Activated CD8-positive, alpha-beta memory T cell treated with anti-CD3 and anti-CD28 coated beads, Interleukin-2, amount 10 ng/mL, durations not matched to agents 7 days and 5 days (primary cell): ENCODE measurements around the gene EVI5L. TPM values are rescaled to one million over a fixed set of nuclear protein-coding genes. Genes with fewer than 3 reads are reported as not detected.
A peak's percentile ranks its signal among the peaks of the same experiment; 100 is the strongest.
"Not testable (repeated sequence)": the region's sequence is repeated elsewhere in the genome, so short reads cannot be mapped to it uniquely, and the experiment has no call there.

Source experiments
- ATAC-seq: fragments of 150-1000 bp; cut with Tn5 transposase; one replicate; pipeline ENCODE4 v1.10.0; 2021; ENCODE audit warnings: moderate library complexity
- CTCF ChIA-PET: fragments of 350-600 bp; sonication (Branson Sonifier 250); formaldehyde crosslinking; loops from one replicate; lab custom pipeline; 2021; ENCODE audit warnings: antibody characterized with exemption; lab: Charles Lee
- DNase-seq: peaks from one replicate; pipeline ENCODE4 v3.0.0-alpha.2; 2020
- H3K27ac Mint-ChIP-seq: one replicate; pipeline ENCODE4 v1.8.0; 2021; ENCODE audit warnings: mild to moderate bottlenecking, mixed read lengths
- H3K27me3 Mint-ChIP-seq: one replicate; pipeline ENCODE4 v1.8.0; 2021; ENCODE audit warnings: mixed read lengths
- H3K36me3 Mint-ChIP-seq: one replicate; pipeline ENCODE4 v1.8.0; 2021; ENCODE audit warnings: mild to moderate bottlenecking, mixed read lengths
- H3K4me1 Mint-ChIP-seq: one replicate; pipeline ENCODE4 v1.8.0; 2021; ENCODE audit warnings: mixed read lengths
- H3K4me3 Mint-ChIP-seq: one replicate; pipeline ENCODE4 v1.8.0; 2021; ENCODE audit warnings: mild to moderate bottlenecking, moderate library complexity, mixed read lengths
- H3K9me3 Mint-ChIP-seq: one replicate; pipeline ENCODE4 v1.8.0; 2022; ENCODE audit warnings: low read depth, mixed read lengths
- total RNA-seq, 2 experiments: library from RNA; stranded (reverse); gene quantifications; one replicate each; pipeline ENCODE4 v1.2.3, GENCODE V29; 2021

EVI5L gene
- total RNA-seq, 2 experiments from 2014 or later = 6.0 to 6.1 TPM

DNA sequence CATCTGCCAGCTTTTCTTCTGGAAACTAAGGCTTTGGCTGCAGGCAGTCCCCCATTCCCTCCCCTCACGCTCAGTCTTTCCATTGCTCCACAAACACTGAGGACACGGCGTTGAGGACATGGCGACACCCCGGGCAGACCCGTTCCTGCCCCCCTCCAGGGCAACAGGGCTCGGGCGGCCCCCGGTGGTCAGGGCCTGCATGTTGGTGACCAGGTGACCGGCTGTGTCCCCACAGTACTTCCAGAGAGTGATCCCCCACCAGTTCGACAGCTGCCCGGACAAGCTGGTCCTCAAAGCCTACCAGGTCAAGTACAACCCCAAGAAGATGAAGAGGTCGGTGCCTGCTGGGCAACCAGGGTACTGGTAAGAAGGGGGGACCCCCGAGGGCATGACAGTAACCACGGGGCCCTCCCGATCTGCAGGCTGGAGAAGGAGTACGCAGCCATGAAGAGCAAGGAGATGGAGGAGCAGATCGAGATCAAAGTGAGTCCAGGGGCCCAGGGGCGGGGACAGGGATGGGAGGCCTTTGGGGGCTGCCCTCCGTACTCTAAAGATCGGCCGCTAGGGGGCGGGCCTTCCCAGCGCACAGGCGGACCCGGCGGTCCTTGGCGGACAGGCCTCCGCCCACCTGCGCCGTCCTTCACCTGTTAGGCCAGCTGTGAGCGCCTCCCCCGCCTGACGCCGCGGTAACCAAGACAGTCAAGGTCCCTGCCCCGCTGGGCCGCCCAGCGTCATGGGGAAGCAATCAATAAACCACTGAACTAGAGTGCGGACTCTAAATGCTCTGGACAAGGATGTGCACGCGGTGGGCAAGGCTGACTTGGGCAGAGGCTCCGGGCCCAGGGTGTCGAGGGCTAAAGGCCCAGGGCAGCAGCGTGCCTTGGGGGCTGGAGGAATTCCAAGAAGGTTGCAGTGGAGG is 23.1 kb downstream of the EVI5L start:
- CTCF ChIA-PET = interaction anchor here (0.9 to 2.6 kb wide), 10 partner anchors 8 to 73 kb away, joined by 3 to 15 read pairs (median 5); partner anchors contain the start of genes CTXN1 and MAP2K7

DNA sequence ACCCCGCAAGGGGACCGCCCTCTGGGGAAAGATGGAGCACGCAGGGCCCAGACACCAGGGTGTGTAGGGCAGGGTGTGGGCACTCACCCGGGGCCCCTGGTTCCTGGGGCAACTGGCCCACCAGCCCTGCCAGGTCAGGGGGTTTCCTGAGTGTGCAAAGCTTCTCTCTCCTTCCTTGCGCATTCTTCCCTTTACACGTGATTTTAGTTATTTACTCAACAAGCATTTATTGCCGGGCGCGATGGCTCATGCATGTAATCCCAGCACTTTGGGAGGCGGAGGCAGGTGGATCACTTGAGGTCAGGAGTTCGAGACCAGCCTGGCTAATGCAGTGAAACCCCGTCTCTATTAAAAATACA is 23.7 kb downstream of the EVI5L start:
- Mint-ChIP-seq H3K27ac (no peak overlapping the region), H3K4me3 (no peak overlapping the region), H3K36me3 (no peaks in the 10 kb centered on the region), H3K9me3 (no peaks in the 10 kb centered on the region), H3K4me1 (no peaks in the 10 kb centered on the region), H3K27me3 (no peaks in the 10 kb centered on the region)
- ATAC-seq (no peak), DNase-seq (no peak)
- CTCF ChIA-PET = interaction anchor here (1.0 to 2.6 kb wide), 7 partner anchors 8 to 70 kb away, joined by 3 to 15 read pairs (median 5); partner anchors contain the start of gene MAP2K7

More for the DNA sequence above, 23.1 kb downstream of the EVI5L start:
- no peaks in the 10 kb centered on the region for H3K27me3 Mint-ChIP-seq
- DNase-seq = peak; percentile 75
- H3K36me3 Mint-ChIP-seq = no peaks in the 10 kb centered on the region
- no peak overlapping the region for H3K4me3 Mint-ChIP-seq
- no peaks in the 10 kb centered on the region for H3K4me1 Mint-ChIP-seq
- H3K9me3 Mint-ChIP-seq = no peaks in the 10 kb centered on the region
- no peak overlapping the region for H3K27ac Mint-ChIP-seq
- peak; percentile 82 for ATAC-seq

DNA sequence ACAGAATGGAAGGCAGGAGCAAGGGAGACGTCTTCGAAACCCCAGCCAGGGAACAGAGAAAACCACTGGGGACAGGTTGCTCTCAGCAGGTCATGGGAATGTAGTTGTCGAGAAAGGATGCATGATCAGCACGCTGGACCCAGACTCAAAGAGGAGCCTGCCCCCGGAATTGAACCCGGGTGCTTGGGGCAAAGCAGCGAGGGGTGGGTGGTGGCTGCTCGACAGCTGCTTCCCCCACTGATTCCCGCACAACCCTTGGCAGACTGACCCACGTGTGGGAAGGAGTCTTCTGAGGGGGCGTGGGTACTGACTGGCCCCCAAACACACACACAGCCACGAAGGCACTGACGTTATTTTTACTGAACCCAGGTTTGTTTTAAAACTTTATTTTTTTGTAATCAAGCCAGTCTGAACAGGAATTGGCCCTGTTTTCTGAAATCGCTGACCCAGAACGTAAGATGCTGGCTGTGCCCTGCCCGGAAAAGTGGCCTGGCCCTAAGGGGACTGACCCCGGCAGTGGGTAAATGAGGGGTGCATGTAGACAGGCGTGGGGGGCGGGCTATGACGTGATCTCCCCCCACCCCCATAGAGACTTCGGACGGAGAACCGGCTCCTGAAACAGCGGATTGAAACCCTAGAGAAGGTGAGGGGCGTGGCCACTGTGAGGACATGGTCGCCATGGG is 25.5 kb downstream of the EVI5L start:
- H3K9me3 Mint-ChIP-seq = no peaks in the 10 kb centered on the region
- no peaks in the 10 kb centered on the region for H3K36me3 Mint-ChIP-seq
- H3K27me3 Mint-ChIP-seq = no peaks in the 10 kb centered on the region
- no peaks in the 10 kb centered on the region for H3K4me1 Mint-ChIP-seq
- CTCF ChIA-PET = no interaction called here
- H3K27ac Mint-ChIP-seq = no peak overlapping the region
- no peak overlapping the region for H3K4me3 Mint-ChIP-seq
- DNase-seq (no peak), ATAC-seq (no peak)

DNA sequence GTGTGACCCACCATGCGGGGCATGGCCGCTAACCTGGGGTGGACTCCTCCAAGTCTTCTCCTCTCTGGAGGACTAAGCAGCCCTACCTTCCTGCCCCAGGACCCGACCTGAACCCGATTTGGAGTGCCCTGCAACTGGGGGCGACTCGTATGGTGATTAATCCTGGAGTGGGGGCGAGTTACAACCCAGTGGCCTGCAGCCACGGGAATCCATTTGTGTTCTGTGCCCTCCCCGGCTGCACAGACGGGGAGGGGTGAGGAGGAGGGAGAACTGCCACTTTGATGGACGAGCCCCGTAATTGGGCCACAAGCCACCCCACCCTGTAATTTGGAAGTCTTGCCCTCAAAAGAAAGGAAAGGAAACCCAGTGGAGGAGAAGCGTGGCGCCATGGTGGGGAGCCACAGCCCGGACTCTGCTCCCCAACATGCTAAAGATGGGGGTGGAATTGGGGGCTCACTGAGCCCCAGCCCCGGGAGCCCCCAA is 26.1 kb downstream of the EVI5L start:
- no peak overlapping the region for H3K4me3 Mint-ChIP-seq
- no peak for DNase-seq
- CTCF ChIA-PET = no interaction called here
- H3K27ac Mint-ChIP-seq = no peak overlapping the region
- no peaks in the 10 kb centered on the region for H3K4me1 Mint-ChIP-seq
- H3K36me3 Mint-ChIP-seq = no peaks in the 10 kb centered on the region
- ATAC-seq = no peak
- H3K27me3 Mint-ChIP-seq = peaks cover 4% of the 10 kb centered on the region
- no peaks in the 10 kb centered on the region for H3K9me3 Mint-ChIP-seq

DNA sequence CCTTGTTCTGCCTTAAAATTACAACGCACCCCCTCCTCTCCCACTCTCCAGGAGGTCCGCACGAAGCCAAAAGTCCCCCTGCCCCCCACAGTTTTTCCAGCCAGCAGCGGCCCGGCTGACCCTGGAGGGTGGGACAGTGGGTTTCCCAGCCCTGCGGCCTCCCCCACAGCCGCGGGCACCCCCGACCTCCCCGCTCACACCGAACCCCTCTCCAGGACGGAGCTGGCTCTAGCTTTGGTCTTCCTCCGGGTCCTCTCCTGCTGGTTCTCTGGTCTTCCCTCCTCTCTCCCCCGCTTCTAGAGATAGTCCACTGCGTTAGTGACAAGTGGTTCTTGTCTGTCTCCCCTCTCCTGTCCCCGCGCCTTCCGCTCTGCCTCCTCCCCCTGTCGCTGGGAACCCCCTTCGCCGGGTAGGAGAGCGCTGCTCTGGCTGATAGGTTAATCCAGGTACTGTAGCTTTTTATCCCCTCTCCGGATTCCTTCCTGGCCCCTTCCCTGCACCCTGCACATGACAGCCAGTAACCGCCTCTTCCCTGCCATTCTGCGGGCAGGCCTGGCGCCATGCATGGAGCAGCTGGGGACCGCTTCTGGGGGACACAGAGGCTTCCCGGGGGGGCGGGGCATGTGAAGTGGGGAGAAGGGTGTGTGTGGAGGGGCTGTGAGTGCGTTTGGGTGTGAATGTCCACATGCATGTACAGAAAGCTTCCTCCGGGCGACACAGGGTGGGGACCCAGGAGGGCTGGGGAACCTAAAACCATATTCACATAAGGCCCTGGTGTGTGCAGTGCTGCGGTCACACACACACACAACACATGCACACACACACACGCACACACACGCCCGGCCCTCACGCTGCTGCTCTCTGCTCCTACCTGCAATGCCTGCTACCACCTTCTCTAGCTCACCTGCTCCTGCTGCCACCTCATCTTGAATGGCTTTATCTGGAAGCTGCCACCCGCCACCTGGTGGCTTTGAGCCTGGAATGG is 27.0 kb downstream of the EVI5L start:
- peaks cover 10% of the 10 kb centered on the region for H3K27me3 Mint-ChIP-seq
- no peak overlapping the region for H3K27ac Mint-ChIP-seq
- CTCF ChIA-PET = interaction anchor here (3.0 kb wide), 1 partner anchor 12 kb away, joined by 16 read pairs; no protein-coding TSS in a partner anchor
- H3K4me1 Mint-ChIP-seq = no peaks in the 10 kb centered on the region
- no peak overlapping the region for H3K4me3 Mint-ChIP-seq
- H3K9me3 Mint-ChIP-seq = no peaks in the 10 kb centered on the region
- no peaks in the 10 kb centered on the region for H3K36me3 Mint-ChIP-seq
- DNase-seq (no peak), ATAC-seq (no peak)

DNA sequence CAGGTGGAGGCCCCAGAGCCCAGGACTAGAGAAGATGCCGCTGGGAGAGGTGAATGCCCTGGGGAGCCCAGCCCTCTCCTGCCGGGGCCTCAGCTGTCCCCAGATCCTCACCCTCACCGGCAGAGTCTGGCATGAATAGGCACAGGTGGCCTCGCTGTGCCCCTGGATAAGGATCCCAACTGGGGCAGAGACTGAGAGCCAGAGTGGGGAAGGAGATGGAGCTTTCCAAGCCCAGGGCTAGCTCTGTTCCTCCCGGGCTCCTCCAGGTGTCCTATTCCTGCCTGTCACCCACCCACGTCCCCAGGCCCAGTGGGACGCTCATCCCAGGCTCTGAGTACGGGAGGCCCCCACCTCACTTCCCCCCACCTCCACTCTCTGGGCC is 27.7 kb downstream of the EVI5L start:
- ATAC-seq (no peak), DNase-seq (no peak)
- Mint-ChIP-seq H3K27ac (no peak overlapping the region), H3K36me3 (no peaks in the 10 kb centered on the region), H3K4me3 (no peak overlapping the region), H3K4me1 (peaks cover 2% of the 10 kb centered on the region), H3K27me3 (peaks cover 14% of the 10 kb centered on the region), H3K9me3 (no peaks in the 10 kb centered on the region)
- CTCF ChIA-PET = interaction anchor here (3.0 kb wide), 1 partner anchor 11 kb away, joined by 16 read pairs; no protein-coding TSS in a partner anchor

DNA sequence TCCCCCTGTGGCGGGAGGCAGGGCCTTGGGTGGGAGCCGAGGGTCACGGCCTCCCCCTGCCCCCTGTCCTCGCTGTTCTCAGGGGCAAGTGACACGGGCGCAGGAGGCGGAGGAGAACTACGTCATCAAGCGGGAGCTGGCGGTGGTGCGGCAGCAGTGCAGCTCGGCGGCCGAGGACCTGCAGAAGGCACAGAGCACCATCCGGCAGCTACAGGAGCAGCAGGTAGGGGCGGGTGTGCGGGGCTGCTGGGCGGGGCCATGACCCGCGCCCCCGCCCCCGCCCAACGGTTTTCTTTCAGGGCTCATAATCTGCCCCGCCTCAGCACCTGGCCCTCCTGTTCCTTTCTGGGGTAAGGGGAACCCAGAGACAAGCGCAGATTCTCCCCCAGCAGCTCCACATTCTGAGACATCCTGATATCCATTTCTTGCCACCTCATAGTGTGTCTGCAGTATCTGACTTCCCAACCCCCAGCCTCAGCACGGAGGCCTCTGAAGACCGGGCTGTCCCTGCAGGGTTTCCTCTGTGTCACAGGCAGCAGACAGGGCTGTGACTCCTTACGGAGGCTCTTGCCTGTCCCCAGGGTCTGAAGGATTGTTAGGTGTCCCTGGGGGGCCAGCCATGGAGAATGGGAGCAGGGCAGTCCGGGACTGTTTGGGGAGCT is 28.2 kb downstream of the EVI5L start:
- Mint-ChIP-seq H3K27me3 (peaks cover 14% of the 10 kb centered on the region), H3K36me3 (no peaks in the 10 kb centered on the region), H3K4me3 (no peak overlapping the region), H3K9me3 (no peaks in the 10 kb centered on the region), H3K4me1 (peaks cover 2% of the 10 kb centered on the region), H3K27ac (no peak overlapping the region)
- CTCF ChIA-PET = interaction anchor here (3.0 kb wide), 1 partner anchor 11 kb away, joined by 16 read pairs; no protein-coding TSS in a partner anchor
- ATAC-seq (no peak), DNase-seq (no peak)

DNA sequence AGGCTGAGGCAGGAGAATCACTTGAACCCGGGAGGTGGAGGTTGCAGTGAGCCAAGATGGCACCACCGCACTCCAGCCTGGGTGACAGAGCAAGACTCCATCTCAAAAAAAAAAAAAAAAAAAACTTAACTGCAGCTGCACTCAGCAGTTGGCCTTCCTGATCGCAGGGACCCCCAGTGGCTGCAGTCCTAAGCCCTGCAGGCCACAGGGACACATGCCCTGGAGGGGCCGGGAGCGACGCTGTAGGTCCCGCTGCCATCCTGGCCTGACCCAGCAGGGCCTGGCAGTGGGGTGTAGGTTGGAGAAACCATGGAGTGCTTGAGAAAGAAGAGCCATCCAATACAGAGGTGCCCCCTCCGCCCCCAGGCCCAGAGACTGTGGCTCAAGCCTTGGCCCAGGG is 29.1 kb downstream of the EVI5L start:
- DNase-seq, ATAC-seq, H3K36me3 Mint-ChIP-seq, H3K9me3 Mint-ChIP-seq, H3K4me1 Mint-ChIP-seq, H3K27ac Mint-ChIP-seq, H3K4me3 Mint-ChIP-seq: not testable (repeated sequence)
- peaks cover 22% of the 10 kb centered on the region for H3K27me3 Mint-ChIP-seq
- CTCF ChIA-PET = interaction anchor here (3.0 kb wide), 1 partner anchor 10 kb away, joined by 16 read pairs; no protein-coding TSS in a partner anchor

DNA sequence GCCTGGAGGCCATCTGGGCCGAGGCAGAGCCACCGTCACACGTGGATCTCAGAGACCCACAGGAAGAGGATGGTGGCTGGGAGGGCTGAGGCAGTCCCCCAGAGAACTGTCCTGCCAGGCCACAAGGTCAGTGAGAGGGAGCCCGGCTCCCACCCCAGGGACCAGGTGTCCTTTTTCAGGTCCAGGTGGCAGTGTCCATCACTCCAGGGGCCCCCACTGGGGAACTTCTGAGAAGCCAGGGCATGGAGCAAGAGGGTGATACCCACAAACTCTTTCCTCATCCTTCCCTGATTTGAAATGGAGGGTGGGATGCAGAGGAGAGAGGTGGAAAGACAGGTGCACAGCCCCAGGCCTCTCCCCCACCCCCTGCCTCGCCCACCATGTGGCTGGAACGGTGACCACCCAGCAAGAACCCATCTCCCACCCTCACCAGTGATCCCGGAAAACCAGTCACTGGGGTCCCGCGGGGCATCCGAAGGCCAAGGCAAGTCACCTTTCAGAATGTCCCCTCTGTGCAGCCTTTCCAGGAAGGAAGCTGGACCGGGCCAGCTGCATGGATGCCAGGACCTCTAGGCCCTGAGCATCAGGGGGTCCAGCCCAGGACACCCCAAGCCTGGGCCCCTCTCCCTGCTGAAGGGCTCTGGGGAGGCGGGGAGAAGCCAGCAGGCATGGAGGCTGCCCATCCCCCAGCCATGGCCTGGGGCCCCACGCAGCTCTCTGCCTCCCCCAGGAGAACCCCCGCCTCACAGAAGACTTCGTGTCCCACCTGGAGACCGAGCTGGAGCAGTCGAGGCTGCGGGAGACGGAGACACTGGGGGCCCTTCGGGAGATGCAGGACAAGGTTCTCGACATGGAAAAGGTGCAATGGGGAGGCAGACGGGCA is 30.1 kb downstream of the EVI5L start:
- H3K4me3 Mint-ChIP-seq = no peak overlapping the region
- H3K4me1 Mint-ChIP-seq = peaks cover 6% of the 10 kb centered on the region
- DNase-seq (no peak), ATAC-seq (no peak)
- H3K36me3 Mint-ChIP-seq = no peaks in the 10 kb centered on the region
- H3K27me3 Mint-ChIP-seq = peaks cover 31% of the 10 kb centered on the region
- no peak overlapping the region for H3K27ac Mint-ChIP-seq
- H3K9me3 Mint-ChIP-seq = no peaks in the 10 kb centered on the region
- CTCF ChIA-PET = interaction anchor here (0.9 to 3.0 kb wide), 4 partner anchors 7 to 83 kb away, joined by 4 to 16 read pairs (median 10); partner anchors contain the start of gene TIMM44

DNA sequence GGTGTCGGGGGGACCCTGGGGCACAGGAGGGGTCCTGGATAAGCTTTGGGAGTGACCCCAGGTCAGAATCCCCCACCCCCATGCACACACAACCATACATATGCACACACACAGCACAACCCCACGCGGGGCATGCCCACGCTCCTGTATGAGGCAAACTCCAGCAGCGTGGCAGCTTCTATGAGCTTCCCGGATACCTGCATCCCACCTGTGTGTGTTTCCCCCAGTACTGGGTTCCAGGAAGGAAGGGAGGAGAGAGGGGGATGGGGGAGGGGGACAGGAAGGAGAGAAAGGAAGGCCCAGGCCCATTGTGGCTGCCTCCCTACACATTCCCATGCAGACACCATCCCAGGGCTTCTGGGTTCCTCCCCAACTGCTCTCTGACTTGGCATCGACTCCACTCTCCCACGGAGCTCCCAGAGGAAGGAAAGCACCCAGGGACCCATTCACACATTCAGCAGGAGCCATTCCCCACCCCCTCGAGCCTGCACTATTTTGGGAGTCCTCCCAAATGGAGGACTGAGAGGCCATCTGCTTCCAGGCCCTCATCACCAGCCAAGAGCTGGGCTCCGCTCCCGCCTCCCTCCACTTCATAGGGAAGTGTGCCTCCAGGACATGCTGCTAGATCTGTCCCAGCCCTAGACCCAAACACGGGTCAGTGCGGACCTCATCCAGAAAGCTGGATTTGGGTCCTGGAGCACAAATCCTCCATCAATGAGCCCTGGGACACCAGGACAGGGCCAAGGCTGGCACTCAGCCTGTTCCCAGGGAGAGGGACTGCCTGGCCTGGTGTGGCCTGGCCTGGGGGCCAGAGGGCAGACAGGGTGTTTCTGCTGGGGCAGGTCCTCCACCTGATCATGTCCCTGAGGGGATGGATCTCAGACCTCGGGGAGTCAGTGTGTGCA is 30.9 kb downstream of the EVI5L start:
- no peak for DNase-seq
- H3K4me3 Mint-ChIP-seq = no peak overlapping the region
- H3K9me3 Mint-ChIP-seq = no peaks in the 10 kb centered on the region
- no peak overlapping the region for H3K27ac Mint-ChIP-seq
- H3K36me3 Mint-ChIP-seq = no peaks in the 10 kb centered on the region
- peaks cover 10% of the 10 kb centered on the region for H3K4me1 Mint-ChIP-seq
- peaks cover 38% of the 10 kb centered on the region for H3K27me3 Mint-ChIP-seq
- no peak for ATAC-seq
- CTCF ChIA-PET = interaction anchor here (0.8 to 2.6 kb wide), 7 partner anchors 8 to 82 kb away, joined by 3 to 15 read pairs (median 4); partner anchors contain the start of genes MAP2K7, SNAPC2 and TIMM44
